MCF 10A (cell line): ENCODE measurements around the gene GALNT16. TPM values are rescaled to one million over a fixed set of nuclear protein-coding genes. Genes with fewer than 3 reads are reported as not detected.
A peak's percentile ranks its signal among the peaks of the same experiment; 100 is the strongest.

Experiments used
- BruUV-seq: library from RNA; stranded (reverse); fragments of 400-500 nt; replicated peaks from 2 replicates; lab custom pipeline; 2021; lab: Mats Ljungman, UMichigan
- CTCF ChIA-PET: fragments of 300-600 bp; sonication (Branson Sonifier 250); formaldehyde crosslinking; extraction: SDS; loops from one replicate; lab custom pipeline; 2021; ENCODE audit warnings: antibody characterized with exemption, inconsistent platforms; lab: Yijun Ruan, JAX
- POLR2A ChIA-PET: fragments of 300-600, 350-650 bp; sonication (Branson Sonifier 250); formaldehyde crosslinking; extraction: SDS; loops from one replicate; lab custom pipeline; 2020; ENCODE audit warnings: antibody characterized with exemption, inconsistent platforms; lab: Yijun Ruan, JAX
- DNase-seq: peaks from one replicate; pipeline ENCODE4 v3.0.0-alpha.2; 2018; ENCODE audit not compliant: unreplicated experiment
- H3K27ac Mint-ChIP-seq: one replicate; pipeline ENCODE4 v1.8.0; 2022; ENCODE audit warnings: mild to moderate bottlenecking, low read depth, mixed read lengths; ENCODE audit not compliant: unreplicated experiment
- H3K27me3 Mint-ChIP-seq: one replicate; pipeline ENCODE4 v1.8.0; 2022; ENCODE audit warnings: mixed read lengths; ENCODE audit not compliant: insufficient read depth, unreplicated experiment
- H3K36me3 Mint-ChIP-seq: one replicate; pipeline ENCODE4 v1.8.0; 2022; ENCODE audit warnings: mild to moderate bottlenecking, moderate library complexity, mixed read lengths; ENCODE audit not compliant: insufficient read depth, unreplicated experiment
- H3K4me1 Mint-ChIP-seq: one replicate; pipeline ENCODE4 v1.8.0; 2022; ENCODE audit warnings: mixed read lengths; ENCODE audit not compliant: insufficient read depth, unreplicated experiment
- H3K4me3 Mint-ChIP-seq: one replicate; pipeline ENCODE4 v1.8.0; 2022; ENCODE audit warnings: mild to moderate bottlenecking, moderate library complexity, mixed read lengths; ENCODE audit not compliant: unreplicated experiment
- H3K9me3 Mint-ChIP-seq: one replicate; pipeline ENCODE4 v1.8.0; 2022; ENCODE audit warnings: mixed read lengths; ENCODE audit not compliant: unreplicated experiment
- CTCF ChIP-seq: fragments of 200-600 bp; IDR thresholded peaks from one replicate; pipeline ENCODE4 v1.8.0; 2022; ENCODE audit warnings: antibody characterized with exemption, mild to moderate bottlenecking; ENCODE audit not compliant: unreplicated experiment
- intact Hi-C: fragments of 100-400 bp; cut with micrococcal nuclease; formaldehyde crosslinking; loops from 2 replicates; pipeline ENCODE4 v1.14.1; 2022
- total RNA-seq: library from RNA; stranded (reverse); gene quantifications from 2 replicates; pipeline ENCODE4 v1.2.3, GENCODE V29; 2022

Gene GALNT16
- total RNA-seq, 1 experiment from 2014 or later: not detected

GRCh38 chr14:69263364-69263763 is 3.4 kb downstream of the GALNT16 start:
- no peaks in the 10 kb centered on the region for H3K4me1 Mint-ChIP-seq
- intact Hi-C loops: no loop called here
- H3K27ac Mint-ChIP-seq: no peak overlapping the region
- H3K27me3 Mint-ChIP-seq: peaks cover 52% of the 10 kb centered on the region
- no peaks in the 10 kb centered on the region for H3K9me3 Mint-ChIP-seq
- peak; percentile 66 for DNase-seq
- ChIA-PET POLR2A (no interaction called here), CTCF (interaction anchor here (0.6 to 0.8 kb wide), 2 partner anchors 27 to 311 kb away, joined by 3 read pairs; partner anchors contain the start of gene CCDC177)
- no peaks in the 10 kb centered on the region for H3K36me3 Mint-ChIP-seq
- H3K4me3 Mint-ChIP-seq: no peak overlapping the region
- no peak for TF ChIP-seq CTCF
- no TSS peak for BruUV-seq

GRCh38 chr14:69263771-69264170 is 3.8 kb downstream of the GALNT16 start:
- DNase-seq: no peak
- CTCF ChIA-PET: interaction anchor here (0.6 to 0.8 kb wide), 3 partner anchors 27 to 1325 kb away, joined by 3 read pairs; partner anchors contain the start of gene CCDC177
- Mint-ChIP-seq H3K9me3 (no peaks in the 10 kb centered on the region), H3K36me3 (no peaks in the 10 kb centered on the region), H3K4me3 (no peak overlapping the region), H3K4me1 (no peaks in the 10 kb centered on the region), H3K27ac (no peak overlapping the region), H3K27me3 (peaks cover 48% of the 10 kb centered on the region)
- no peak for TF ChIP-seq CTCF
- intact Hi-C loops: no loop called here
- POLR2A ChIA-PET: no interaction called here
- no TSS peak for BruUV-seq

GRCh38 chr14:69266572-69267345 is 6.8 kb downstream of the GALNT16 start:
- Mint-ChIP-seq H3K36me3 (no peaks in the 10 kb centered on the region), H3K4me3 (no peak overlapping the region), H3K4me1 (no peaks in the 10 kb centered on the region), H3K9me3 (no peaks in the 10 kb centered on the region), H3K27me3 (peaks cover 26% of the 10 kb centered on the region), H3K27ac (no peak overlapping the region)
- intact Hi-C loops: no loop called here
- DNase-seq: no peak
- POLR2A ChIA-PET: interaction anchor here (0.6 to 0.7 kb wide), 2 partner anchors 10 to 158 kb away, joined by 3 read pairs; no protein-coding TSS in a partner anchor
- CTCF ChIA-PET: interaction anchor here (0.7 to 1.0 kb wide), 2 partner anchors 24 to 461 kb away, joined by 3 to 5 read pairs; no protein-coding TSS in a partner anchor
- no TSS peak for BruUV-seq
- no peak for TF ChIP-seq CTCF

- Mint-ChIP-seq H3K36me3 (no peaks in the 10 kb centered on the region), H3K4me3 (no peak overlapping the region), H3K27me3 (peaks cover 19% of the 10 kb centered on the region), H3K9me3 (no peaks in the 10 kb centered on the region), H3K27ac (no peak overlapping the region), H3K4me1 (no peaks in the 10 kb centered on the region)
- ChIA-PET POLR2A (interaction anchor here (0.6 kb wide), 1 partner anchor 157 kb away, joined by 3 read pairs; no protein-coding TSS in a partner anchor), CTCF (interaction anchor here (0.7 to 1.1 kb wide), 3 partner anchors 25 to 460 kb away, joined by 3 to 5 read pairs (median 3); no protein-coding TSS in a partner anchor)
- intact Hi-C loops: no loop called here
- no peak for DNase-seq
- TF ChIP-seq CTCF: no peak
- no TSS peak for BruUV-seq
Measured at GRCh38 chr14:69267492-69267891, 7.5 kb downstream of the GALNT16 start.
